B cell (primary cell): Measurements from ENCODE around the gene FCN2. TPM values are rescaled to one million over a fixed set of nuclear protein-coding genes. Genes with fewer than 3 reads are reported as not detected.

Experiments
- ATAC-seq: fragments of 200-7000 bp; cut with Tn5 transposase; one replicate; pipeline ENCODE4 v1.10.0; 2021; ENCODE audit warnings: low read depth, mild to moderate bottlenecking, moderate number of reproducible peaks, moderate library complexity
- CTCF ChIA-PET: fragments of 350-600 bp; sonication (Branson Sonifier 250); formaldehyde crosslinking; loops from one replicate; lab custom pipeline; 2021; ENCODE audit warnings: antibody characterized with exemption, inconsistent platforms; lab: Charles Lee
- POLR2A ChIA-PET: fragments of 350-600 bp; sonication (Branson Sonifier 250); formaldehyde crosslinking; loops from one replicate; lab custom pipeline; 2021; ENCODE audit warnings: antibody characterized with exemption; lab: Charles Lee
- DNase-seq: peaks from one replicate; pipeline ENCODE4 v3.0.0; 2013
- H2AFZ ChIP-seq: 2 replicates; pipeline ENCODE4 v1.6.1; 2012; ENCODE audit warnings: mild to moderate bottlenecking, low read depth, low read length; ENCODE audit not compliant: insufficient read depth, poor library complexity, severe bottlenecking
- H3K27ac ChIP-seq, 2 donors: 1 replicate in 1 of 2; 2 replicates in 1 of 2; pipeline ENCODE4 v1.5.1; 2012 to 2013; ENCODE audit warnings: low read length in 2 of 2, mild to moderate bottlenecking in 2 of 2, moderate library complexity in 1 of 2
- H3K27me3 ChIP-seq, 4 experiments: fragments of 200-600 bp in 1 of 4; sonication (generic) in 1 of 4; replicated peaks in 1 of 4; 1 replicate in 2 of 4; 2 replicates in 2 of 4; pipeline versions ENCODE4 v1.6.1 to v1.7.0; 2013 to 2016; ENCODE audit warnings: low read length in 3 of 4, mild to moderate bottlenecking in 2 of 4, mixed read lengths in 1 of 4, moderate library complexity in 1 of 4; ENCODE audit not compliant: insufficient read depth in 4 of 4, control insufficient read depth in 3 of 4; ENCODE audit errors: control extremely low read depth in 1 of 4
- H3K36me3 ChIP-seq, 2 experiments: replicated peaks in 1 of 2; 1 replicate in 1 of 2; 2 replicates in 1 of 2; pipeline versions ENCODE4 v1.6.1 to v1.7.1; 2013; ENCODE audit warnings: low read length in 1 of 2; ENCODE audit not compliant: insufficient read depth in 2 of 2, control insufficient read depth in 1 of 2; ENCODE audit errors: control extremely low read depth in 1 of 2, extremely low read depth in 1 of 2
- H3K4me1 ChIP-seq, 2 donors: fragments of 200-600 bp in 1 of 2; sonication (generic) in 1 of 2; 1 replicate in 1 of 2; 2 replicates in 1 of 2; pipeline versions ENCODE4 v1.5.1 to v1.6.1; 2013 to 2017; ENCODE audit warnings: low read length in 2 of 2; ENCODE audit not compliant: control insufficient read depth in 2 of 2, insufficient read depth in 2 of 2
- H3K4me2 ChIP-seq: replicated peaks from 2 replicates; pipeline ENCODE3; 2012; ENCODE audit warnings: mild to moderate bottlenecking, low read depth, low read length; ENCODE audit not compliant: poor library complexity, severe bottlenecking
- H3K4me3 ChIP-seq, 5 experiments: fragments of 200-600 bp in 1 of 5; sonication (generic) in 1 of 5; 1 replicate in 3 of 5; 2 replicates in 2 of 5; pipeline versions ENCODE4 v1.5.1 to v1.7.0; 2011 to 2016; ENCODE audit warnings: low read length in 4 of 5, mild to moderate bottlenecking in 4 of 5, low read depth in 2 of 5, control low read depth in 1 of 5, moderate library complexity in 1 of 5; ENCODE audit not compliant: insufficient read depth in 1 of 5; ENCODE audit errors: control extremely low read depth in 1 of 5, extremely low read depth in 1 of 5
- H3K79me2 ChIP-seq: fragments of 200-600 bp; sonication (generic); one replicate; pipeline ENCODE4 v1.6.0; 2016; ENCODE audit warnings: low read length; ENCODE audit not compliant: control insufficient read depth, insufficient read depth
- H3K9ac ChIP-seq: fragments of 200-600 bp; sonication (generic); 2 replicates; pipeline ENCODE4 v1.6.1; 2017; ENCODE audit warnings: mild to moderate bottlenecking, low read length, moderate library complexity
- H3K9me3 ChIP-seq, 3 donors: one replicate each; pipeline versions ENCODE4 v1.6.1 to v1.7.1; 2013; ENCODE audit warnings: low read length in 2 of 3; ENCODE audit not compliant: control insufficient read depth in 2 of 3, insufficient read depth in 1 of 3; ENCODE audit errors: control extremely low read depth in 1 of 3
- H4K20me1 ChIP-seq: 2 replicates; pipeline ENCODE4 v1.6.0; 2012; ENCODE audit warnings: mild to moderate bottlenecking, low read length; ENCODE audit not compliant: insufficient read depth, control insufficient read depth, poor library complexity, severe bottlenecking
- H3K27ac Mint-ChIP-seq: one replicate; pipeline ENCODE4 v1.8.0; 2021; ENCODE audit warnings: mixed read lengths
- H3K27me3 Mint-ChIP-seq: one replicate; pipeline ENCODE4 v1.8.0; 2021; ENCODE audit warnings: mixed read lengths
- H3K4me1 Mint-ChIP-seq: one replicate; pipeline ENCODE4 v1.8.0; 2021; ENCODE audit warnings: mixed read lengths
- H3K4me3 Mint-ChIP-seq: one replicate; pipeline ENCODE4 v1.8.0; 2021; ENCODE audit warnings: mixed read lengths
- H3K9me3 Mint-ChIP-seq: one replicate; pipeline ENCODE4 v1.8.0; 2022; ENCODE audit warnings: mixed read lengths; ENCODE audit not compliant: insufficient read depth
- EZH2 ChIP-seq: IDR thresholded peaks from 2 replicates; pipeline ENCODE4 v1.6.1; 2012; ENCODE audit warnings: borderline replicate concordance, low read depth, mild to moderate bottlenecking, moderate library complexity, low read length; ENCODE audit not compliant: insufficient read depth, poor library complexity, severe bottlenecking
- WGBS: methylation state at CpG from one replicate; pipeline ENCODE4 v1.1.5; 2013; ENCODE audit warnings: missing lambda C conversion rate; ENCODE audit not compliant: insufficient coverage; 5-methylcytosine and 5-hydroxymethylcytosine counted together
- intact Hi-C: fragments of 100-400 bp; cut with micrococcal nuclease; formaldehyde crosslinking; loops from one replicate; pipeline ENCODE4 v1.10.0; 2022
- polyA plus RNA-seq: library from polyadenylated mRNA; depleted of rRNA; stranded (reverse); fragments of >200 nt; gene quantifications from 2 replicates; pipeline ENCODE4 v1.2.3, GENCODE V29; 2012
- total RNA-seq, 2 donors: library from RNA; stranded (reverse); fragments of 120-200 nt in 1 of 2; gene quantifications; 1 replicate in 1 of 2; 2 replicates in 1 of 2; pipeline versions ENCODE4 v1.2.3 to v1.2.4, GENCODE V29; 2013 to 2022
- TF ChIP-seq, protein P1 (sequence below): fragments of 200-600 bp; IDR thresholded peaks from one replicate; pipeline ENCODE4 v1.8.0; 2022; ENCODE audit warnings: antibody characterized with exemption, mild to moderate bottlenecking

FCN2 gene
- total and polyA plus RNA-seq, 2 donors (not counting 1 experiment from before 2014, with no cell fraction given) = not detected

DNA sequence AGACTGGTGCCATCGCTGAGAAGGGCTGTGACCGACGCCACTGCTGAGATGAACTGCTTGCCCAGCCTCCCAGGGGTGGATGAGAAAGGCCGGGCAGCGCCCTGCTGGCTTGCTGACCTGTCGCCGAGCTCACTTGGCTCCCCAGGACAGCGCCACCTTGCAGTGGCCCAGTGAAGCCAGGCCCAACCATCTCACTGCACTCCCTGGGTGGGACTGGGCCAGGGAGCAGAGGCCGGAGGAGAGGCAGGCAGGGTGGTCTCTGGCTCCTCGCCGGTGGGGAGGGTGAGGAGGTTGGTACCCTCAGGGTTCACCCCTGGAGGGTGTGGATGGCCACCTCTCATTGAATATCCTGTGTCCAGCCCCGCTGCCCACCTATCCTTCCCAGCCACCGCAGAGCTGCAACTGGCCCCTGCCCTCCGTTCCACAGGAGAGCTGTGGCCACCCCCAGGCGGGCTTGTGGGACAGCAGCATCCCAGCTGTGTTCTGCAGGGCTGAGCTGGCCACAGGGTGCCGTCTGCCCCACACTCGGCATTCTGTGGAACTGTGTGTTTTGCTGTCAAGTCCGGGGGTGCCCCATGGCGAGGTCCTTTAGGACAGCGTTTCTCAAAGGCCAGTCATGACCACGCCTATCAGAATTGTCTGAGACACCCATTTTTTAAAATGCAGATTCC lies 41.0 kb upstream of the FCN2 start:
- 95% methylated on average over 18 of the region's 21 CpGs for whole genome bisulfite sequencing
- Mint-ChIP-seq H3K4me1 (no peaks in the 10 kb centered on the region), H3K27ac (peak overlapping the region; percentile 15), H3K4me3 (no peak overlapping the region), H3K27me3 (no peaks in the 10 kb centered on the region), H3K9me3 (no peaks in the 10 kb centered on the region)
- H4K20me1 ChIP-seq = no peaks in the 10 kb centered on the region
- ChIA-PET CTCF (no interaction called here), POLR2A (no interaction called here)
- H3K9me3 ChIP-seq = peaks cover 0 to 4% (median 0%) of the 10 kb centered on the region in 3 donors
- DNase-seq (no peak), ATAC-seq (no peak)
- no peak overlapping the region for H3K4me2 ChIP-seq
- no peak overlapping the region for H3K9ac ChIP-seq
- H3K4me3 ChIP-seq = no peak overlapping the region
- H3K79me2 ChIP-seq = no peaks in the 10 kb centered on the region
- no peak overlapping the region for H2AFZ ChIP-seq
- TF ChIP-seq EZH2 = no peak
- TF ChIP-seq, protein P1, sequence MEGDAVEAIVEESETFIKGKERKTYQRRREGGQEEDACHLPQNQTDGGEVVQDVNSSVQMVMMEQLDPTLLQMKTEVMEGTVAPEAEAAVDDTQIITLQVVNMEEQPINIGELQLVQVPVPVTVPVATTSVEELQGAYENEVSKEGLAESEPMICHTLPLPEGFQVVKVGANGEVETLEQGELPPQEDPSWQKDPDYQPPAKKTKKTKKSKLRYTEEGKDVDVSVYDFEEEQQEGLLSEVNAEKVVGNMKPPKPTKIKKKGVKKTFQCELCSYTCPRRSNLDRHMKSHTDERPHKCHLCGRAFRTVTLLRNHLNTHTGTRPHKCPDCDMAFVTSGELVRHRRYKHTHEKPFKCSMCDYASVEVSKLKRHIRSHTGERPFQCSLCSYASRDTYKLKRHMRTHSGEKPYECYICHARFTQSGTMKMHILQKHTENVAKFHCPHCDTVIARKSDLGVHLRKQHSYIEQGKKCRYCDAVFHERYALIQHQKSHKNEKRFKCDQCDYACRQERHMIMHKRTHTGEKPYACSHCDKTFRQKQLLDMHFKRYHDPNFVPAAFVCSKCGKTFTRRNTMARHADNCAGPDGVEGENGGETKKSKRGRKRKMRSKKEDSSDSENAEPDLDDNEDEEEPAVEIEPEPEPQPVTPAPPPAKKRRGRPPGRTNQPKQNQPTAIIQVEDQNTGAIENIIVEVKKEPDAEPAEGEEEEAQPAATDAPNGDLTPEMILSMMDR = no peak
- no peaks in the 10 kb centered on the region for H3K36me3 ChIP-seq
- H3K27ac ChIP-seq = no peak overlapping the region
- H3K4me1 ChIP-seq = no peaks in the 10 kb centered on the region
- no peaks in the 10 kb centered on the region for H3K27me3 ChIP-seq
- intact Hi-C loops = no loop called here

DNA sequence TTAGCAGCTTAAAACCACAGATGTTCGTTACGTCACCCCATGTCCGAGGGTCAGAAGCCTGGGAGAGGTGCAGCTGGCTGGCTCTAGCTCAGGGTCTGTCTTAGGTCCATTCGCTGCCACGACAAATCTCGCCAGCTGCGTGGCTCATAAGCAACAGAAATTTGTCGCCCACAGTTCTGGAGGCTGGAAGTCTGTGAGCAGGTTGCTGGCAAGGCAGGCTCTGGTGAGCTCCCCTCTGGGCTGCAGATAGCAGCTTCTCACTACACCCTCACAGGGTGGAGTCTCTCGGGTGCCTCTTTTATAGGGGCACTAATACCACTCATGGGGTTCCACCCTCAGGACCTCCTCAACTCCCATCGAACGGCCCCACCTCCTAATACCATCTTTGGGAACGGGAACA lies 40.1 kb upstream of the FCN2 start:
- Mint-ChIP-seq H3K4me1 (no peaks in the 10 kb centered on the region), H3K4me3 (no peak overlapping the region), H3K9me3 (no peaks in the 10 kb centered on the region), H3K27ac (no peak overlapping the region), H3K27me3 (no peaks in the 10 kb centered on the region)
- no peak for DNase-seq
- Histone ChIP-seq H3K9me3 (peaks cover 0 to 4% (median 0%) of the 10 kb centered on the region in 3 donors), H3K4me2 (no peak overlapping the region), H3K4me1 (no peaks in the 10 kb centered on the region), H3K4me3 (no peak overlapping the region), H4K20me1 (no peaks in the 10 kb centered on the region), H3K79me2 (no peaks in the 10 kb centered on the region), H3K9ac (no peak overlapping the region), H3K27ac (no peak overlapping the region), H3K36me3 (no peaks in the 10 kb centered on the region), H2AFZ (no peak overlapping the region), H3K27me3 (no peaks in the 10 kb centered on the region)
- intact Hi-C loops = no loop called here
- no peak for ATAC-seq
- 91% methylated on average over 12 of the region's 12 CpGs for WGBS
- CTCF ChIA-PET = interaction anchor here (0.6 kb wide), 1 partner anchor 1992 kb away, joined by 3 read pairs; no protein-coding TSS in a partner anchor
- no peak for TF ChIP-seq EZH2
- TF ChIP-seq, protein P1 = no peak
- POLR2A ChIA-PET = no interaction called here
